SU-DHL-6 (cell line): Measurements from ENCODE around the gene INPP5A.
"Not testable (repeated sequence)": the region's sequence is repeated elsewhere in the genome, so short reads cannot be mapped to it uniquely, and the experiment has no call there.

ENCODE experiments used
- H2AFZ ChIP-seq: fragments of 200-600 bp; sonication (generic); 2 replicates; pipeline ENCODE4 v1.6.1; 2014; ENCODE audit warnings: low read depth, mild to moderate bottlenecking, moderate library complexity, mixed read lengths, antibody characterized with exemption, low read length; ENCODE audit not compliant: severe bottlenecking
- H3F3A ChIP-seq: fragments of 200-600 bp; shearing (Covaris generic); 2 replicates; pipeline ENCODE4 v1.6.0; 2016; ENCODE audit warnings: antibody characterized with exemption, mild to moderate bottlenecking; ENCODE audit not compliant: insufficient read depth
- H3K27ac ChIP-seq: fragments of 200-600 bp; sonication (generic); 2 replicates; pipeline ENCODE4 v1.5.1; 2016; ENCODE audit warnings: low read depth, mild to moderate bottlenecking, low read length, moderate library complexity, mixed read lengths
- H3K27me3 ChIP-seq: fragments of 200-600 bp; sonication (generic), shearing (Covaris generic); 2 replicates; pipeline ENCODE4 v1.6.0; 2014; ENCODE audit warnings: mild to moderate bottlenecking, low read length
- H3K36me3 ChIP-seq: fragments of 200-600 bp; sonication (generic); 2 replicates; pipeline ENCODE4 v1.6.1; 2014; ENCODE audit warnings: mild to moderate bottlenecking, low read length, mixed read lengths
- H3K4me2 ChIP-seq: fragments of 300-600, 200-600 bp; shearing (Covaris generic), sonication (generic); 2 replicates; pipeline ENCODE4 v1.6.0; 2014; ENCODE audit warnings: low read length, low read depth, mild to moderate bottlenecking; ENCODE audit not compliant: poor library complexity, severe bottlenecking
- H3K4me3 ChIP-seq: fragments of 200-600 bp; sonication (generic); 2 replicates; pipeline ENCODE4 v1.5.1; 2014; ENCODE audit warnings: antibody characterized with exemption, low read length, mild to moderate bottlenecking, mixed read lengths; ENCODE audit not compliant: insufficient read depth, poor library complexity, severe bottlenecking
- H3K79me2 ChIP-seq: fragments of 200-600 bp; sonication (generic); 2 replicates; pipeline ENCODE4 v1.6.1; 2014; ENCODE audit warnings: mild to moderate bottlenecking, low read length, moderate library complexity; ENCODE audit not compliant: insufficient read depth
- H3K9ac ChIP-seq: fragments of 200-600 bp; sonication (generic); 2 replicates; pipeline ENCODE4 v1.7.0; 2014; ENCODE audit warnings: mild to moderate bottlenecking, low read length
- H3K9me2 ChIP-seq: fragments of 200-600 bp; sonication (generic); replicated peaks from 2 replicates; pipeline ENCODE4 v1.6.1; 2014; ENCODE audit warnings: low read length; ENCODE audit not compliant: insufficient read depth
- H3K9me3 ChIP-seq: fragments of 200-600 bp; sonication (generic); 2 replicates; pipeline ENCODE4 v1.6.1; 2014; ENCODE audit warnings: low read length, mixed read lengths; ENCODE audit not compliant: insufficient read depth
- H4K20me1 ChIP-seq: fragments of 200-600 bp; sonication (generic); 2 replicates; pipeline ENCODE4 v1.6.1; 2014; ENCODE audit warnings: low read depth, mild to moderate bottlenecking, antibody characterized with exemption, low read length, moderate library complexity, mixed read lengths
- CTCF ChIP-seq: fragments of 200-600 bp; sonication (generic); IDR thresholded peaks from one replicate; pipeline ENCODE4 v1.5.1; 2017; ENCODE audit warnings: antibody characterized with exemption, mild to moderate bottlenecking, low read length, moderate library complexity; ENCODE audit not compliant: insufficient read depth, poor library complexity, severe bottlenecking
- EZH2phosphoT487 ChIP-seq: fragments of 200-600 bp; sonication (generic), shearing (Covaris generic); conservative IDR thresholded peaks from 2 replicates; pipeline ENCODE4 v1.6.1; 2018; ENCODE audit warnings: mild to moderate bottlenecking, antibody characterized with exemption, low read length, moderate library complexity, mixed read lengths

The INPP5A gene

GRCh38 chr10:132770061-132771021 lies 232.8 kb downstream of the INPP5A start:
- no peaks in the 10 kb centered on the region for H3K9me3 ChIP-seq
- H2AFZ ChIP-seq: no peak overlapping the region
- no peak overlapping the region for H3K4me2 ChIP-seq
- H3K27me3 ChIP-seq: no peaks in the 10 kb centered on the region
- no peaks in the 10 kb centered on the region for H3K79me2 ChIP-seq
- no peak overlapping the region for H3K27ac ChIP-seq
- no peak overlapping the region for H3K4me3 ChIP-seq
- H3K9me2 ChIP-seq: no peaks in the 10 kb centered on the region
- no peaks in the 10 kb centered on the region for H3K36me3 ChIP-seq
- TF ChIP-seq CTCF: no peak
- TF ChIP-seq EZH2phosphoT487: no peak
- no peaks in the 10 kb centered on the region for H3F3A ChIP-seq
- no peak overlapping the region for H3K9ac ChIP-seq
- H4K20me1 ChIP-seq: no peaks in the 10 kb centered on the region

GRCh38 chr10:132772816-132773215 lies 235.2 kb downstream of the INPP5A start:
- not testable (repeated sequence) for H3K9me3 ChIP-seq, H2AFZ ChIP-seq, H3K4me2 ChIP-seq, H3F3A ChIP-seq, H3K79me2 ChIP-seq, H3K27ac ChIP-seq, H3K27me3 ChIP-seq, H4K20me1 ChIP-seq, H3K4me3 ChIP-seq, H3K9ac ChIP-seq, H3K36me3 ChIP-seq, H3K9me2 ChIP-seq

- Histone ChIP-seq H3K79me2 (no peaks in the 10 kb centered on the region), H3K9ac (no peak overlapping the region), H3K4me3 (no peak overlapping the region), H3K27me3 (no peaks in the 10 kb centered on the region), H4K20me1 (no peaks in the 10 kb centered on the region), H3K27ac (no peak overlapping the region), H3F3A (no peaks in the 10 kb centered on the region), H2AFZ (no peak overlapping the region), H3K36me3 (no peaks in the 10 kb centered on the region), H3K9me3 (no peaks in the 10 kb centered on the region), H3K9me2 (no peaks in the 10 kb centered on the region), H3K4me2 (no peak overlapping the region)
- TF ChIP-seq CTCF (no peak), EZH2phosphoT487 (no peak)
These were observed 236.8 kb downstream of the INPP5A start for GRCh38 chr10:132774181-132774901.
